K562 treated with DMSO at 1 percent for 12 hours (cell line): ENCODE data around the gene DSG4. TPM values are rescaled to one million over a fixed set of nuclear protein-coding genes. Genes with fewer than 3 reads are reported as not detected.

Source experiments
- total RNA-seq: library from RNA; unstranded; fragments of 300-600 nt; gene quantifications from 2 replicates; pipeline ENCODE4 v1.2.3, GENCODE V29; 2022; ENCODE audit not compliant: insufficient read depth

The DSG4 gene
- not detected in 2 replicates for total RNA-seq

GRCh38 chr18:31376477-31376876 lies at the start of gene DSG4:
Gene DSG4, plus strand, starts transcription at chr18:31376777. Its CDS starts 135 bp downstream, at chr18:31376912.

DNA sequence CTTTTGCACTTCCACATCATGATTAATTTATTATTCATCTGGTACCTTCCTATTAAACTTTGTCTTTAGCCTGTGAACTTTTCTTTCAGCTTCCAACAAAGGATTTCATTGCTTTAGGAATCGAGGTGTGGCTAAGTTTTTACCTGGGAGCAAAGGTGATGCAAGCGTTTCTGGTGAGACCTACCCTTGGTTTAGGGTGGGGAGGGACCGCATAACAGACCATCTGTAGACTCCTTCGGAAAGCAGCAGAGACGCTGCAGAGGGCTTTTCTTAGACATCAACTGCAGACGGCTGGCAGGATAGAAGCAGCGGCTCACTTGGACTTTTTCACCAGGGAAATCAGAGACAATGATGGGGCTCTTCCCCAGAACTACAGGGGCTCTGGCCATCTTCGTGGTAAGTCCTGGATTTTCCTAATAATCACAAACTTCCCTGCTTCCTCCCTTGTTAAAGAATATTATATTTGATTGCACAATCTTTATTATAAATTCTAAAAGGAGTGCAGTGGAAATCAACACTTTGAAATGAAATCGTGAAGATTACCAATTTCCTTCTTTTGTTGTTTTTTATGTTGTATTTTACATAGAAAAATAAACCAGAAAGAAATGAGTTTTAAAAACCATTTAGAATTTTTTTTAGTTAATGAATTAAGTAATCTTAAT lies 71.1 kb downstream of the DSG4 start, which contains the start of gene DSG3:
TSS of gene DSG3 (plus strand) at position 212 of the 662 bp plus-strand sequence. CDS start at position 349, 137 bp downstream.

Other genes starting within 250 kb of the DSG4 start
- gene DSC1, start 213.9 kb upstream of the DSG4 start, total RNA-seq, result 0.22 TPM in 1 of 2 replicates, not detected in the other
- gene DSG1, start 58.6 kb upstream of the DSG4 start, total RNA-seq, result not detected in 2 replicates
- 0.57 TPM in 1 of 2 replicates, not detected in the other for gene DSG3, start 71.0 kb downstream of the DSG4 start, total RNA-seq
- gene DSG2, start 121.4 kb downstream of the DSG4 start, total RNA-seq, result 7.7 and 35.5 TPM in 2 replicates
- gene TTR, start 215.1 kb downstream of the DSG4 start, total RNA-seq, result not detected in 2 replicates